AG04450 (cell line): ENCODE measurements around the gene F13A1. TPM values are rescaled to one million over a fixed set of nuclear protein-coding genes. Genes with fewer than 3 reads are reported as not detected.

Experiments
- CTCF ChIA-PET: fragments of 300-600, 350-600 bp; formaldehyde crosslinking; extraction: SDS; loops from one replicate; lab custom pipeline; 2022; ENCODE audit warnings: antibody characterized with exemption, inconsistent platforms; lab: Charles Lee
- POLR2A ChIA-PET: fragments of 350-600 bp; formaldehyde crosslinking; extraction: SDS; loops from one replicate; lab custom pipeline; 2021; ENCODE audit warnings: antibody characterized with exemption, inconsistent platforms; lab: Yijun Ruan, JAX
- DNase-seq: peaks from one replicate; pipeline ENCODE4 v3.0.0-alpha.2; 2011; ENCODE audit warnings: low read depth, low spot score
- H3K27ac ChIP-seq: one replicate; pipeline ENCODE4 v1.5.1; 2012; ENCODE audit warnings: low read depth, low read length, control low read depth
- H3K27me3 ChIP-seq: one replicate; pipeline ENCODE4 v1.6.0; 2012; ENCODE audit warnings: low read length; ENCODE audit not compliant: control insufficient read depth, insufficient read depth
- H3K4me3 ChIP-seq: 2 replicates; pipeline ENCODE4 v1.5.1; 2011; ENCODE audit warnings: mild to moderate bottlenecking, low read depth, low read length, control low read depth
- H3K9me3 ChIP-seq: 2 replicates; pipeline ENCODE4 v1.5.1; 2012; ENCODE audit warnings: low read length; ENCODE audit not compliant: control insufficient read depth, insufficient read depth
- CTCF ChIP-seq: IDR thresholded peaks from 2 replicates; pipeline ENCODE4 v1.5.1; 2011; ENCODE audit warnings: low read depth, low read length, control low read depth, inconsistent platforms
- polyA plus RNA-seq: library from polyadenylated mRNA; depleted of rRNA; stranded (reverse); fragments of >200 nt; gene quantifications from 2 replicates; pipeline ENCODE4 v1.2.3, GENCODE V29; 2011

F13A1 gene
- polyA plus RNA-seq, 1 experiment, result not detected

- CTCF ChIA-PET, result interaction anchor here (0.6 kb wide), 1 partner anchor 15 kb away, joined by 4 read pairs; no protein-coding TSS in a partner anchor
- POLR2A ChIA-PET, result no interaction called here
- no peak for TF ChIP-seq CTCF
- Histone ChIP-seq H3K27me3 (no peaks in the 10 kb centered on the region), H3K9me3 (peaks cover 11% of the 10 kb centered on the region; the same call in 1 of the 2 replicates), H3K4me3 (no peak overlapping the region), H3K27ac (no peak overlapping the region)
- DNase-seq, result no peak
These were observed 41.8 kb upstream of the F13A1 start for GRCh38 chr6:6362056-6362840.

- no peak overlapping the region for H3K27ac ChIP-seq
- peaks cover 7% of the 10 kb centered on the region for H3K9me3 ChIP-seq
- no peak overlapping the region for H3K4me3 ChIP-seq
- TF ChIP-seq CTCF, result no peak
- no peak for DNase-seq
- H3K27me3 ChIP-seq, result no peaks in the 10 kb centered on the region
- ChIA-PET CTCF (no interaction called here), POLR2A (no interaction called here)
These were observed 37.1 kb upstream of the F13A1 start for GRCh38 chr6:6357530-6357929.

GRCh38 chr6:6357032-6357431, 36.6 kb upstream of the F13A1 start:
- Histone ChIP-seq H3K9me3 (peaks cover 7% of the 10 kb centered on the region), H3K27me3 (no peaks in the 10 kb centered on the region), H3K4me3 (no peak overlapping the region), H3K27ac (no peak overlapping the region)
- POLR2A ChIA-PET, result no interaction called here
- CTCF ChIA-PET, result no interaction called here
- DNase-seq, result no peak
- TF ChIP-seq CTCF, result no peak

- POLR2A ChIA-PET, result no interaction called here
- TF ChIP-seq CTCF, result no peak
- no peak for DNase-seq
- CTCF ChIA-PET, result no interaction called here
- no peaks in the 10 kb centered on the region for H3K27me3 ChIP-seq
- no peak overlapping the region for H3K4me3 ChIP-seq
- no peak overlapping the region for H3K27ac ChIP-seq
- peaks cover 14% of the 10 kb centered on the region for H3K9me3 ChIP-seq
These were observed 32.3 kb upstream of the F13A1 start for GRCh38 chr6:6352772-6353171.

- Histone ChIP-seq H3K4me3 (no peak overlapping the region), H3K27me3 (no peaks in the 10 kb centered on the region), H3K9me3 (peaks cover 12% of the 10 kb centered on the region), H3K27ac (no peak overlapping the region)
- no peak for TF ChIP-seq CTCF
- CTCF ChIA-PET, result no interaction called here
- no peak for DNase-seq
- POLR2A ChIA-PET, result no interaction called here
These were observed 31.1 kb upstream of the F13A1 start for GRCh38 chr6:6351511-6352025.
